Fibroblast of lung (primary cell): ENCODE data around the gene SLC35E4.

Source experiments
- CTCF ChIP-seq, 2 donors: IDR thresholded peaks in 1 of 2; conservative IDR thresholded peaks in 1 of 2; 1 replicate in 1 of 2; 2 replicates in 1 of 2; pipeline ENCODE4 v1.5.1; 2011 to 2012; ENCODE audit warnings: low read length in 2 of 2, control low read depth in 1 of 2, inconsistent platforms in 1 of 2, low read depth in 1 of 2, mild to moderate bottlenecking in 1 of 2
- EZH2 ChIP-seq: IDR thresholded peaks from 2 replicates; pipeline ENCODE4 v1.5.1; 2012; ENCODE audit warnings: low read length, control low read depth, mild to moderate bottlenecking; ENCODE audit errors: missing control alignments

DNA sequence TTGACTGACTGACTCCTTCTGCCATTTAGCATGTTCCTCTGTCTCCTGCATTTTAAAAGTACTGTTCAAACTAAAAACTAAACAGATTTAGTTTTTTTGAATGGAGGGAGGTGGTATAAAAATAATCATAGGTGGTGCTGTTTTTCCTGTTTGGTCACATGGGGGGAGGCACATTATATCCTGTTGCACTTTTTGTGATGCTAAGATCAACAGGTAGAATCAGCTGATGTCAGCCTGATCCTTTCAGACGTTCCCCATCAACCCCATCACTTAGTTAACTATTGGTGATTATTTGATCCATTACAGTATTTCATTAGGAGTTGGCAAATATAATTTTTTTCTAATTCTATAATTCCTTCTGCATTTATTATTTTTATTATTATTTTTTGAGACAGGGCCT is 54.0 kb downstream of the SLC35E4 start:
- no peak for TF ChIP-seq CTCF (conservative IDR thresholded peaks at IDR 0.05 in 1 of 2, IDR thresholded peaks at IDR 0.05 in 1 of 2; ENCODE audit: low read depth in 1 of 2, low read length in 2 of 2)
- no peak for TF ChIP-seq EZH2
